Activated CD4-positive, alpha-beta memory T cell treated with anti-CD3 and anti-CD28 coated beads, Interleukin-2, amount 10 ng/mL, durations not matched to agents 7 days and 5 days (primary cell): ENCODE measurements around the gene GAB2. TPM values are rescaled to one million over a fixed set of nuclear protein-coding genes. Genes with fewer than 3 reads are reported as not detected.
A peak's percentile ranks its signal among the peaks of the same experiment; 100 is the strongest.

ENCODE experiments used
- CTCF ChIA-PET: fragments of 350-600 bp; sonication (Branson Sonifier 250); formaldehyde crosslinking; loops from one replicate; lab custom pipeline; 2021; ENCODE audit warnings: antibody characterized with exemption, inconsistent platforms; lab: Charles Lee
- POLR2A ChIA-PET: fragments of 350-600 bp; sonication (Branson Sonifier 250); formaldehyde crosslinking; loops from one replicate; lab custom pipeline; 2021; ENCODE audit warnings: antibody characterized with exemption; lab: Charles Lee
- DNase-seq: peaks from one replicate; pipeline ENCODE4 v3.0.0-alpha.2; 2020
- H3K27ac Mint-ChIP-seq: one replicate; pipeline ENCODE4 v1.8.0; 2021; ENCODE audit warnings: mild to moderate bottlenecking, mixed read lengths
- H3K27me3 Mint-ChIP-seq: one replicate; pipeline ENCODE4 v1.8.0; 2021; ENCODE audit warnings: mixed read lengths
- H3K36me3 Mint-ChIP-seq: one replicate; pipeline ENCODE4 v1.8.0; 2021; ENCODE audit warnings: low read depth, mixed read lengths
- H3K4me1 Mint-ChIP-seq: one replicate; pipeline ENCODE4 v1.8.0; 2021; ENCODE audit warnings: mixed read lengths
- H3K4me3 Mint-ChIP-seq: one replicate; pipeline ENCODE4 v1.8.0; 2021; ENCODE audit warnings: mild to moderate bottlenecking, mixed read lengths
- H3K9me3 Mint-ChIP-seq: one replicate; pipeline ENCODE4 v1.8.0; 2021; ENCODE audit warnings: mixed read lengths
- total RNA-seq, 2 experiments: library from RNA; stranded (reverse); gene quantifications; one replicate each; pipeline ENCODE4 v1.2.3, GENCODE V29; 2021

The GAB2 gene
- total RNA-seq, 2 experiments from 2014 or later = 51.8 to 55.8 TPM

- Mint-ChIP-seq H3K27ac (peak overlapping the region; percentile 66), H3K9me3 (peaks cover 31% of the 10 kb centered on the region), H3K27me3 (no peaks in the 10 kb centered on the region), H3K4me3 (no peak overlapping the region), H3K36me3 (peaks cover 60% of the 10 kb centered on the region), H3K4me1 (peaks cover 83% of the 10 kb centered on the region)
- DNase-seq = no peak
- CTCF ChIA-PET = no interaction called here
- POLR2A ChIA-PET = interaction anchor here (0.7 to 1.4 kb wide), 5 partner anchors 7 to 132 kb away, joined by 3 to 6 read pairs (median 4); partner anchors contain the start of gene GAB2
These were observed 84.7 kb downstream of the GAB2 start for GRCh38 chr11:78332872-78333271.

- POLR2A ChIA-PET = interaction anchor here (0.7 to 1.4 kb wide), 6 partner anchors 8 to 133 kb away, joined by 3 to 6 read pairs (median 4); partner anchors contain the start of gene GAB2
- no peak for DNase-seq
- Mint-ChIP-seq H3K4me1 (peaks cover 81% of the 10 kb centered on the region), H3K36me3 (peaks cover 59% of the 10 kb centered on the region), H3K27me3 (no peaks in the 10 kb centered on the region), H3K4me3 (no peak overlapping the region), H3K27ac (peak overlapping the region; percentile 66), H3K9me3 (peaks cover 31% of the 10 kb centered on the region)
- CTCF ChIA-PET = interaction anchor here (1.0 to 1.1 kb wide), 2 partner anchors 49 to 83 kb away, joined by 3 read pairs; no protein-coding TSS in a partner anchor
These were observed 85.3 kb downstream of the GAB2 start for GRCh38 chr11:78332174-78332866.

DNA sequence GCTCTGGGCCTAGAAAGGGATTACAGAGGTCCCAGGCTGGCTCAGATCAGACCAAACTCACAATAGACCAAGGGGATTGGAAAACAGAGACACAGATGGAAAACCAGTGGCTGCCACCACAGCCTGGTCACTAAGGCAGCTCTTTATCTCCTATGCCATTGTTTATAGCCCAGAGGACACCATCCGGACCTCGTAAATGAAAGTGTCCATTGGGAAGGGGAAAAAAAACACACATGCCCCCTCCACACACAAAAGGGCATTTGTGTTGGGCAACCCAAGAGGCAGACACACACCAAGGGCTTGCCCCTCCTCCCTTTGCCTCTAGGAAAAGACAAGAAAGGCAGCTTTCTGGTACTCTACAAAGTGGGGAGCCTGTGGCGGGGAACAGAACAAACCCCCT lies 85.9 kb downstream of the GAB2 start:
- CTCF ChIA-PET = interaction anchor here (1.0 to 1.1 kb wide), 2 partner anchors 49 to 84 kb away, joined by 3 read pairs; no protein-coding TSS in a partner anchor
- DNase-seq = no peak
- H3K27ac Mint-ChIP-seq = peak overlapping the region; percentile 66

DNA sequence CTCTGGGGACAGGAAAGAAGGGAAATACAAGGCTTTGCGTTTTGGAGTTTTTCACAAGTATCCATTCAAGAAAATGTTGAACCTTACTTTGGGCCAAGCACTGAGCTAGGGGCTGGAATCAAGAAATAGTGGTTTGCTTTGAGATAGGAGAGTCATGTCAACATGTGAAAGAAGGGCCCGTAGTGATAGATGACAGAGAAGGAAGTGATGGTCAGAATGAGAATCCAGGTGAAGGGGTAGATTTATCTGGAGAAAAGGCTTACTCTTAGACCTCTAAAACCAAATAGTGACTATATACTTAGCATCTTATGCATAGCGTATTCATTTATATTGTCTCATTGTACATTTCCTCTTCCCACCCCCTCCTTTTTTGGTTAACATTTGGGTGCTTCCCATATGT lies 87.3 kb downstream of the GAB2 start:
- H3K4me3 Mint-ChIP-seq = no peak overlapping the region
- POLR2A ChIA-PET = interaction anchor here (1.0 to 8.2 kb wide), 3 partner anchors 9 to 88 kb away, joined by 3 to 75 read pairs (median 3); no protein-coding TSS in a partner anchor
- H3K36me3 Mint-ChIP-seq = peaks cover 52% of the 10 kb centered on the region
- H3K9me3 Mint-ChIP-seq = peaks cover 31% of the 10 kb centered on the region
- no peaks in the 10 kb centered on the region for H3K27me3 Mint-ChIP-seq
- H3K4me1 Mint-ChIP-seq = peaks cover 85% of the 10 kb centered on the region
- peak overlapping the region; percentile 40 for H3K27ac Mint-ChIP-seq
- CTCF ChIA-PET = interaction anchor here (1.7 kb wide), 1 partner anchor 234 kb away, joined by 4 read pairs; no protein-coding TSS in a partner anchor
- no peak for DNase-seq

More for the DNA sequence above, 85.9 kb downstream of the GAB2 start:
- Mint-ChIP-seq H3K9me3 (peaks cover 35% of the 10 kb centered on the region), H3K36me3 (peaks cover 60% of the 10 kb centered on the region), H3K4me1 (peaks cover 81% of the 10 kb centered on the region), H3K4me3 (no peak overlapping the region), H3K27me3 (no peaks in the 10 kb centered on the region)
- POLR2A ChIA-PET = interaction anchor here (0.6 to 1.4 kb wide), 5 partner anchors 8 to 86 kb away, joined by 3 to 6 read pairs (median 4); partner anchors contain the start of gene GAB2

DNA sequence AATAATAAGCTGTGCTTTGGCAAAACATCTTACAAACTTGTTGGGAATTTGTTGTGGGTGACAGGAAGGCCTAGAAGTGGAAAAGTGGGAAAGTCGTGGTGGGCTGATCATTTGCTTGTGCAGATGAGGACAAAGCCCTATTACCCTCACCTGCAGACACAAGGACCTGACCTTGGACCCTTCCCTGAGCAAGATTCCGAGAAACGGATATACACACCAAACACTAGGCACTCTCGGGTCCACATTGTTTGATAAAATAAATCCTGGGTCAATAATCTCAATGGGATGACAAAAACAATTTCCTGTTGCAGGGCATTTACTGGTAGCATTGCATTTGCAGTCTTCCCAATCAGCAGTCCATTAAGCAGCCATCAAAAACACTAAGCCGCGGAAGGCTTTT lies 89.7 kb downstream of the GAB2 start:
- POLR2A ChIA-PET = interaction anchor here (2.1 to 8.2 kb wide), 2 partner anchors 11 to 36 kb away, joined by 6 to 75 read pairs; no protein-coding TSS in a partner anchor
- Mint-ChIP-seq H3K36me3 (peaks cover 54% of the 10 kb centered on the region), H3K4me1 (peaks cover 87% of the 10 kb centered on the region), H3K27me3 (no peaks in the 10 kb centered on the region), H3K4me3 (no peak overlapping the region), H3K9me3 (peaks cover 23% of the 10 kb centered on the region), H3K27ac (no peak overlapping the region)
- no peak for DNase-seq
- CTCF ChIA-PET = no interaction called here

- Mint-ChIP-seq H3K4me3 (no peak overlapping the region), H3K27me3 (no peaks in the 10 kb centered on the region), H3K36me3 (peaks cover 70% of the 10 kb centered on the region), H3K4me1 (peaks cover 87% of the 10 kb centered on the region), H3K27ac (peak overlapping the region; percentile 93), H3K9me3 (peaks cover 27% of the 10 kb centered on the region)
- DNase-seq = peak; percentile 44
- CTCF ChIA-PET = interaction anchor here (2.4 kb wide), 1 partner anchor 34 kb away, joined by 7 read pairs; no protein-coding TSS in a partner anchor
- POLR2A ChIA-PET = interaction anchor here (0.7 to 8.2 kb wide), 11 partner anchors 9 to 249 kb away, joined by 3 to 75 read pairs (median 4); partner anchors contain the start of genes ALG8 and GAB2
These were observed 92.3 kb downstream of the GAB2 start for GRCh38 chr11:78325274-78325781.

- H3K36me3 Mint-ChIP-seq = peaks cover 52% of the 10 kb centered on the region
- H3K4me3 Mint-ChIP-seq = no peak overlapping the region
- CTCF ChIA-PET = interaction anchor here (0.7 kb wide), 1 partner anchor 9 kb away, joined by 3 read pairs; no protein-coding TSS in a partner anchor
- POLR2A ChIA-PET = interaction anchor here (0.9 to 8.2 kb wide), 3 partner anchors 9 to 32 kb away, joined by 3 to 75 read pairs (median 28); no protein-coding TSS in a partner anchor
- DNase-seq = no peak
- peaks cover 14% of the 10 kb centered on the region for H3K9me3 Mint-ChIP-seq
- H3K27ac Mint-ChIP-seq = peak overlapping the region; percentile 7
- peaks cover 84% of the 10 kb centered on the region for H3K4me1 Mint-ChIP-seq
- H3K27me3 Mint-ChIP-seq = no peaks in the 10 kb centered on the region
These were observed 94.3 kb downstream of the GAB2 start for GRCh38 chr11:78323363-78323762.

DNA sequence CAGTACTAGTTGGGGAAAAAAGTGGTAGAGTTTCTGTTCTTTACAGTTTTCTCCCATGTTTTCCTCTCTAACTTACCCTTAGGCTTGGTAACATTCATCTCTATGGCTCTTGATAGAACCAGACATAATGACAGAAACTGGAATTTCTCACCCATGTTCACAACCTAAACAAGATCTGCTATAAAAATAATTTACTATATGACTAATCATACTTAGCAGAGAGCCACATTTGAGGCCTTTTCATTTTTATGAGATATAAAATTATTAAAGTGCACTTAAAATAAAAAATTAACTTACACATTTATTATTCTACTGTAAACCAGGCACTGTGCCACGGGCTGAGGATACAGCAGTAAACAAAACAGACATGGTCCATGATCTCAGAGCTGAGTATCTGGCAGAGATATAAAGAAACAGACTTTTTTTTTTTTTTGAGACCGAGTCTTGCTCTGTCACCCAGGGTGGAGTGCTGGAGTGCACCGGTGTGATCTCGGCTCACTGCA lies 98.1 kb downstream of the GAB2 start:
- Mint-ChIP-seq H3K9me3 (peaks cover 5% of the 10 kb centered on the region), H3K27me3 (no peaks in the 10 kb centered on the region), H3K27ac (no peak overlapping the region), H3K36me3 (peaks cover 48% of the 10 kb centered on the region), H3K4me1 (peaks cover 71% of the 10 kb centered on the region), H3K4me3 (no peak overlapping the region)
- POLR2A ChIA-PET = interaction anchor here (0.8 to 1.2 kb wide), 2 partner anchors 8 to 99 kb away, joined by 3 to 5 read pairs; partner anchors contain the start of gene GAB2
- DNase-seq = no peak
- CTCF ChIA-PET = no interaction called here

DNA sequence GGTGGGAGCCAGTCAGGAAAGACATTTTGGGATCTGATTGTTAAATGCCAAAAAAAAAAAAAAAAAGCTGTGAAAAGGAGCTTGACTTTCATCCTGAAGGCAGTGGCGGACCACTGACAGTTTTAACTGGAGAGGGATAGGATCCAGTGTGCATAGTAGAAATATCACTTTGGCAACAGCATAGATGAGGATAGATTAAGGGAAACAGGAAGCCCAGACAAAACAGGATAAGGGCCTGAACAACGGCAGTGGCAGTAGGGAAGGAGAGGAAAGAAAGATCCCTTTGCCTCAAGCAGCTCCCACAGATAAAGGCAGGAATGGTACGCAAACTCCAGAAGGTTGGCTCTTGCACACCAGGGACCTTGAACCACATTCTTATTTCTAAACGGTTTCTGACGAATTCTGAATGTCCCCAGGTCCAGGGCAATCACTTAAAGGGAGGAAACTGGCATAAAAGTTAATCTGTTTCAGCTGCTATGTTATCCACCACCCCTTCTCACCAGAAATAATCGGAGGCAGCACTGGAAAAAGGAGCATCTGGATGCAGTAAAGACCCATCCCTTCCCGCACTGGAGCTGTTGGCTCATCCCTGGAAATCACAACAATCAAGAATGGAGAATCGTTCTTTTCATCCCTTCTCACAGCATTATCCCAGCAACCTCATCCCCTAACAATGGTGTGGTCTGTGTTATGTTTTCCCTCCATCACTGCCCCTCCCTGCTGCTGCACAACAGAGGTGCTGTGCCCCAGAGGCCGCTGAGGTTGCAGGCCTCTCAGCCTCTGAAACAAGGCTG lies 99.1 kb downstream of the GAB2 start:
- POLR2A ChIA-PET = interaction anchor here (0.7 to 1.2 kb wide), 2 partner anchors 8 to 100 kb away, joined by 3 to 5 read pairs; partner anchors contain the start of gene GAB2
- H3K36me3 Mint-ChIP-seq = peaks cover 41% of the 10 kb centered on the region
- no peak for DNase-seq
- H3K9me3 Mint-ChIP-seq = peaks cover 5% of the 10 kb centered on the region
- CTCF ChIA-PET = interaction anchor here (1.1 kb wide), 1 partner anchor 91 kb away, joined by 3 read pairs; no protein-coding TSS in a partner anchor
- peaks cover 69% of the 10 kb centered on the region for H3K4me1 Mint-ChIP-seq
- H3K27ac Mint-ChIP-seq = no peak overlapping the region
- no peak overlapping the region for H3K4me3 Mint-ChIP-seq
- no peaks in the 10 kb centered on the region for H3K27me3 Mint-ChIP-seq

GRCh38 chr11:78315724-78316123 lies 101.9 kb downstream of the GAB2 start:
- H3K27ac Mint-ChIP-seq = no peak overlapping the region
- peaks cover 25% of the 10 kb centered on the region for H3K36me3 Mint-ChIP-seq
- ChIA-PET POLR2A (no interaction called here), CTCF (no interaction called here)
- H3K4me3 Mint-ChIP-seq = no peak overlapping the region
- peaks cover 68% of the 10 kb centered on the region for H3K4me1 Mint-ChIP-seq
- no peaks in the 10 kb centered on the region for H3K9me3 Mint-ChIP-seq
- DNase-seq = no peak
- no peaks in the 10 kb centered on the region for H3K27me3 Mint-ChIP-seq

DNA sequence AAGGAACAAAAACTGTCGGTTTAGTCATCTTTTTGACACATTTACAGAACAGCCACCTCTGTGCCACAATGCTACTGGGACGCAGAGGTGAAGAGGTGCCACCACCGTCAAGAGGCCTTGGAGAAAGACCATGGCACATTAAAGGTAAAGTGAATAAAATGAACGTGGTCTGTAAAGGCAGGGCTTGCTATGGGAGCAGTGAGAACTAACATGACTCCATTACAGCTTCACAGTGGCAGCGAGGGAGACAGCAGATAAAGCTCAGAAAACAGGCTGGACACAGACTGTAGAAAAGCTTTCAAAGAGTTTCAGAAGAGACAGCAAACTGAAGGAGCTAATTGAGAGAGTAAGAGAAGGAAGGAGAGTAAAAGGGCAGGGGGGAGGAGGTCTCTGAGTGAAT lies 102.9 kb downstream of the GAB2 start:
- H3K4me1 Mint-ChIP-seq = peaks cover 66% of the 10 kb centered on the region
- no peak for DNase-seq
- peaks cover 19% of the 10 kb centered on the region for H3K36me3 Mint-ChIP-seq
- H3K27me3 Mint-ChIP-seq = no peaks in the 10 kb centered on the region
- H3K27ac Mint-ChIP-seq = no peak overlapping the region
- CTCF ChIA-PET = interaction anchor here (0.5 to 0.8 kb wide), 2 partner anchors 9 to 12 kb away, joined by 3 read pairs; no protein-coding TSS in a partner anchor
- H3K9me3 Mint-ChIP-seq = no peaks in the 10 kb centered on the region
- no peak overlapping the region for H3K4me3 Mint-ChIP-seq
- POLR2A ChIA-PET = interaction anchor here (1.7 kb wide), 1 partner anchor 22 kb away, joined by 6 read pairs; no protein-coding TSS in a partner anchor

GRCh38 chr11:78313898-78314297 lies 103.7 kb downstream of the GAB2 start:
- ChIA-PET CTCF (no interaction called here), POLR2A (interaction anchor here (1.7 kb wide), 1 partner anchor 21 kb away, joined by 6 read pairs; no protein-coding TSS in a partner anchor)
- Mint-ChIP-seq H3K27ac (no peak overlapping the region), H3K27me3 (no peaks in the 10 kb centered on the region), H3K4me1 (peaks cover 66% of the 10 kb centered on the region), H3K36me3 (peaks cover 19% of the 10 kb centered on the region), H3K4me3 (no peak overlapping the region), H3K9me3 (no peaks in the 10 kb centered on the region)
- no peak for DNase-seq
